K562 (cell line): ENCODE results near the gene HEMGN. TPM values are rescaled to one million over a fixed set of nuclear protein-coding genes. Genes with fewer than 3 reads are reported as not detected.

Experiments used
- ATAC-seq: fragments of 200-7000 bp; cut with Tn5 transposase; 3 replicates; pipeline ENCODE4 v1.9.1; 2020; ENCODE audit warnings: moderate library complexity
- BruUV-seq: library from RNA; stranded (reverse); fragments of 400-500 nt; replicated peaks from 2 replicates; lab custom pipeline; 2021; lab: Mats Ljungman, UMichigan
- CTCF ChIA-PET: fragments of 300-600 bp; formaldehyde crosslinking; extraction: SDS; loops from one replicate; lab custom pipeline; 2021; ENCODE audit warnings: low intra/inter-chr PET ratio; lab: Yijun Ruan, JAX
- POLR2A ChIA-PET: fragments of 300-600, 350-650 bp; sonication (Branson Sonifier 250); formaldehyde crosslinking; extraction: SDS; loops from one replicate; lab custom pipeline; 2021; ENCODE audit warnings: antibody characterized with exemption, inconsistent platforms; lab: Yijun Ruan, JAX
- DNase-seq, 4 experiments: peaks; one replicate each; pipeline versions ENCODE4 v3.0.0 to v3.0.0-alpha.2; 2011 to 2018; ENCODE audit warnings: low spot score in 3 of 4, mixed read lengths in 3 of 4; ENCODE audit errors: extremely low read depth in 1 of 4
- FAIRE-seq: peaks from 2 replicates; lab custom pipeline; 2011; peaks lifted over from hg19 to GRCh38; lab: Jason Lieb, UNC
- H2AFZ ChIP-seq: 2 replicates; pipeline ENCODE4 v1.6.0; 2011; ENCODE audit warnings: low read depth, low read length, control low read depth, inconsistent platforms
- H3K27ac ChIP-seq: fragments of 200-600 bp; 3 replicates; pipeline ENCODE4 v1.8.0; 2011; ENCODE audit warnings: low read depth, mild to moderate bottlenecking, control low read depth, inconsistent platforms, low read length, moderate library complexity, mixed read lengths; ENCODE audit errors: extremely low read depth
- H3K27me3 ChIP-seq, 2 experiments: fragments of 300-600 bp in 1 of 2; 2 replicates in 1 of 2; 3 replicates in 1 of 2; pipeline versions ENCODE4 v1.6.0 to v1.8.0; 2011; ENCODE audit warnings: inconsistent platforms in 2 of 2, low read length in 2 of 2, mild to moderate bottlenecking in 1 of 2, mixed read lengths in 1 of 2, moderate library complexity in 1 of 2; ENCODE audit not compliant: control insufficient read depth in 2 of 2, insufficient read depth in 2 of 2
- H3K36me3 ChIP-seq: fragments of 300-600 bp; 3 replicates; pipeline ENCODE4 v1.8.0; 2011; ENCODE audit warnings: mild to moderate bottlenecking, low read length, inconsistent platforms; ENCODE audit not compliant: control insufficient read depth, insufficient read depth
- H3K4me1 ChIP-seq, 2 experiments: fragments of 200-600 bp in 1 of 2; replicated peaks in 1 of 2; 2 replicates in 1 of 2; 3 replicates in 1 of 2; pipeline versions ENCODE4 v1.5.1 to v1.8.0; 2011; ENCODE audit warnings: inconsistent platforms in 2 of 2, low read length in 2 of 2, mild to moderate bottlenecking in 1 of 2, mixed read lengths in 1 of 2, moderate library complexity in 1 of 2; ENCODE audit not compliant: control insufficient read depth in 2 of 2, insufficient read depth in 2 of 2
- H3K4me2 ChIP-seq: 2 replicates; pipeline ENCODE4 v1.6.1; 2011; ENCODE audit warnings: low read length, control low read depth, inconsistent platforms, mixed read lengths; ENCODE audit not compliant: insufficient read depth
- H3K4me3 ChIP-seq: fragments of 200-600 bp; sonication (generic), shearing (Covaris generic); 2 replicates; pipeline ENCODE4 v1.5.1; 2016; ENCODE audit warnings: control low read depth, inconsistent platforms
- H3K79me2 ChIP-seq: fragments of 200-600 bp; 3 replicates; pipeline ENCODE4 v1.8.0; 2011; ENCODE audit warnings: low read length, inconsistent platforms; ENCODE audit not compliant: control insufficient read depth, insufficient read depth
- H3K9ac ChIP-seq, 2 experiments: 2 replicates each; pipeline versions ENCODE4 v1.6.0 to v1.6.1; 2011; ENCODE audit warnings: low read depth in 2 of 2, low read length in 2 of 2, control low read depth in 1 of 2, inconsistent platforms in 1 of 2, mild to moderate bottlenecking in 1 of 2, mixed read lengths in 1 of 2; ENCODE audit not compliant: insufficient read depth in 1 of 2
- H3K9me1 ChIP-seq: one replicate; pipeline ENCODE4 v1.6.0; 2011; ENCODE audit warnings: inconsistent platforms, mild to moderate bottlenecking, low read length, moderate library complexity; ENCODE audit not compliant: control insufficient read depth, insufficient read depth
- H3K9me3 ChIP-seq: replicated peaks from 2 replicates; pipeline ENCODE4 v1.5.1; 2011; ENCODE audit warnings: low read depth, low read length, inconsistent platforms; ENCODE audit not compliant: control insufficient read depth, insufficient read depth
- H4K20me1 ChIP-seq: replicated peaks from 2 replicates; pipeline ENCODE4 v1.6.1; 2011; ENCODE audit warnings: low read length, inconsistent platforms, mixed read lengths; ENCODE audit not compliant: control insufficient read depth, insufficient read depth
- FOXM1 ChIP-seq, 2 experiments: fragments of 450-650 bp in 1 of 2; sonication (generic) in 1 of 2; formaldehyde crosslinking in 1 of 2; IDR thresholded peaks; 2 replicates each; pipeline versions ENCODE4 v1.6.1 to v1.9.0; 2017 to 2022; ENCODE audit warnings: low read depth in 2 of 2, mild to moderate bottlenecking in 2 of 2, missing genetic modification reagents in 1 of 2, moderate library complexity in 1 of 2
- PHTF2 ChIP-seq: fragments of 250-450 bp; sonication (Bioruptor Pico); IDR thresholded peaks from 2 replicates; pipeline ENCODE4 v1.5.0; 2021; ENCODE audit warnings: mild to moderate bottlenecking
- PURB ChIP-seq: sonication (generic); formaldehyde crosslinking; IDR thresholded peaks from 2 replicates; pipeline ENCODE4 v1.9.0; 2021; ENCODE audit warnings: low read depth, mild to moderate bottlenecking, missing genetic modification reagents
- TEAD2 ChIP-seq: fragments of 450-650 bp; IDR thresholded peaks from 2 replicates; pipeline ENCODE4 v1.6.1; 2016; ENCODE audit warnings: missing genetic modification characterization, control low read depth, missing compliant biosample characterization
- ZNF253 ChIP-seq: fragments of 250-450 bp; sonication (Bioruptor Pico); conservative IDR thresholded peaks from 2 replicates; pipeline ENCODE4 v1.6.1; 2021; ENCODE audit warnings: mild to moderate bottlenecking
- WGBS: fragments of 100-300 bp; shearing (Covaris generic); methylation state at CpG from one replicate; pipeline ENCODE4 v1.1.6; 2016; ENCODE audit warnings: low coverage, mixed read lengths; ENCODE audit not compliant: insufficient coverage; ENCODE audit errors: missing lambda C conversion rate; 5-methylcytosine and 5-hydroxymethylcytosine counted together
- in situ Hi-C: fragments of 300-500 bp; cut with MboI; formaldehyde crosslinking; loops from 4 replicates; pipeline ENCODE4 v1.15.0; 2018; ENCODE audit warnings: inconsistent platforms, mixed read lengths
- intact Hi-C: fragments of 100-400 bp; cut with micrococcal nuclease; formaldehyde crosslinking; loops from 2 replicates; pipeline ENCODE4 v1.14.2; 2022
- polyA plus RNA-seq, 8 experiments: library from polyadenylated mRNA; depleted of rRNA in 4 of 8; stranded (reverse) in 5 of 8; unstranded in 3 of 8; fragments of >200 nt; fragmentation: Nextera tagmentation in 2 of 8; fragmentation: Illumina TruSeq in 1 of 8; extraction: Ambion mirVana in 2 of 8; extraction: Trizol in 1 of 8; gene quantifications; 2 replicates each; pipeline versions ENCODE4 v1.2.1 to v1.2.3, GENCODE V29; 2011 to 2014; ENCODE audit warnings: inconsistent platforms in 1 of 8, missing spikeins in 1 of 8
- total RNA-seq, 7 experiments: library from RNA; depleted of rRNA in 6 of 7; stranded (reverse); fragments of >200 nt in 6 of 7; fragmentation: Illumina TruSeq in 2 of 7; extraction: Trizol in 2 of 7; gene quantifications; 2 replicates each; pipeline versions ENCODE4 v1.2.1 to v1.2.3, GENCODE V29; 2011 to 2021; ENCODE audit warnings: low replicate concordance in 1 of 7
- TF ChIP-seq, protein P1 (sequence below): sonication (generic); formaldehyde crosslinking; IDR thresholded peaks from 2 replicates; pipeline ENCODE4 v1.8.0; 2023; ENCODE audit warnings: missing genetic modification reagents, mild to moderate bottlenecking, borderline replicate concordance
- TF ChIP-seq, protein P2 (sequence below): sonication (generic); formaldehyde crosslinking; IDR thresholded peaks from 2 replicates; pipeline ENCODE4 v1.9.0; 2022; ENCODE audit warnings: mild to moderate bottlenecking, missing genetic modification reagents

The HEMGN gene
- total and polyA plus RNA-seq, 9 of the 15 experiments (the other 6 are each of a cell fraction or from before 2014, with no cell fraction given), result 56.3 to 258 (median 137) TPM

DNA sequence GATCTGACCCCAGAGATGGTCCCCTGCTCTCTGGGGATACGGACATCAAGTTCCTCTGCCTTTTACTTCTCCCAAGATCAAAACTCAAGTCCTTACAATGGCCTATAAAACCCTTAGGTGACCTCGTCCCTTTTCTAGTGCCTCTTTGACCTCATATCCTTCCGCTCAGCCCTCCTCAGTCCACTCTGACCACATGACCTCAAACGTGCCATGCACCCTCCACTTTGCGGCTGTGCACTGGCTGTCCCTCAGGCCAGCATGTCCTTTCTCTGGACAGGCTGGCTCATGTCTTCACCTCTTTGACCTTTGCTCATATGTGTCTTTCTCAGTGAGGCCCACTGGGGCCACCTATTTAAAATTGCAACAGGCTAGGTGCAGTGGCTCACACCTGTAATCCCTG, 30.3 kb downstream of the HEMGN start:
- no peaks in the 10 kb centered on the region for H3K27me3 ChIP-seq
- no peak overlapping the region for H3K9ac ChIP-seq
- H3K27ac ChIP-seq, result no peak overlapping the region
- no peaks in the 10 kb centered on the region for H4K20me1 ChIP-seq
- no peak for FAIRE-seq
- ChIA-PET CTCF (no interaction called here), POLR2A (interaction anchor here (1.1 kb wide), 1 partner anchor 13 kb away, joined by 5 read pairs; no protein-coding TSS in a partner anchor)
- no peaks in the 10 kb centered on the region; a peak in 2 of 5 replicates for H3K4me1 ChIP-seq
- H3K36me3 ChIP-seq, result peaks cover 61% of the 10 kb centered on the region
- intact Hi-C loops (no loop called here), in situ Hi-C loops (loop anchor here (25.0 kb wide), 2 partner anchors 355 to 880 kb away; partner anchors contain the start of genes ANKS6 and TBC1D2)
- WGBS, result 66% methylated on average over 5 of the region's 5 CpGs
- DNase-seq, result no peak
- ATAC-seq, result no peak
- TF ChIP-seq PHTF2, result no peak
- H3K4me2 ChIP-seq, result no peak overlapping the region
- BruUV-seq, result no TSS peak
- H3K9me1 ChIP-seq, result no peaks in the 10 kb centered on the region
- no peak overlapping the region for H3K4me3 ChIP-seq
- H3K79me2 ChIP-seq, result no peaks in the 10 kb centered on the region
- no peak overlapping the region for H2AFZ ChIP-seq
- H3K9me3 ChIP-seq, result no peaks in the 10 kb centered on the region

DNA sequence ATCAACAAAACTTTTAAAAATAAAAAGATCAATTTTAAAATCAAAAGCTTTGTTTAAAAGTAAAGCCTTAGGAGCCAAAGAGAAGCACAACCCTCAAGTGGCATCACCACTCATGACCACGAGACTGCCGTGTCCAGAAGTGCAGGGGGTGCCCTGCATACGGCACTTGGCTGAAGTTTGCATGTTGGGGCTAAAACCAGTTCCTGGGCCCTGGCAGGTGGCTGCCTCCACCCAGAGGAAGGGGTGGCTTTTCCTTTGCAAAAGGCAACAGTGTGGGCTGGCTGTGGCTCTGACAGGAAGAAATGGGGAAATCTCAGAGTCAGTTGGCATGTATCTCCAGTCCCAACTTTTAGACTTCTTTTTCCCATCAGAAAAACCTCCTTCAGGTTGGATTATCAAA, 30.9 kb downstream of the HEMGN start:
- intact Hi-C loops (no loop called here), in situ Hi-C loops (loop anchor here (25.0 kb wide), 2 partner anchors 355 to 880 kb away; partner anchors contain the start of genes ANKS6 and TBC1D2)
- FAIRE-seq (no peak), DNase-seq (no peak), ATAC-seq (no peak)
- Histone ChIP-seq H3K9me3 (no peaks in the 10 kb centered on the region), H3K9me1 (no peaks in the 10 kb centered on the region), H3K4me2 (no peak overlapping the region), H3K4me3 (no peak overlapping the region), H3K27me3 (no peaks in the 10 kb centered on the region), H3K9ac (no peak overlapping the region), H4K20me1 (no peaks in the 10 kb centered on the region), H3K36me3 (peaks cover 55% of the 10 kb centered on the region), H3K27ac (no peak overlapping the region), H2AFZ (no peak overlapping the region), H3K4me1 (no peaks in the 10 kb centered on the region; a peak in 2 of 5 replicates), H3K79me2 (no peaks in the 10 kb centered on the region)
- BruUV-seq, result no TSS peak
- ChIA-PET CTCF (no interaction called here), POLR2A (interaction anchor here (0.7 to 1.7 kb wide), 3 partner anchors 13 to 1059 kb away, joined by 3 to 5 read pairs (median 4); no protein-coding TSS in a partner anchor)
- 98% methylated on average over 3 of the region's 3 CpGs for WGBS
- TF ChIP-seq PURB (CRISPR knock-in tag) (no peak), TEAD2 (tag) (no peak), FOXM1 (IDR thresholded peaks at IDR 0.05; ENCODE audit: low read depth) (no peak), FOXM1 (CRISPR knock-in tag; IDR thresholded peaks at IDR 0.05; ENCODE audit: low read depth) (no peak), ZNF253 (no peak)
- TF ChIP-seq, protein P1, sequence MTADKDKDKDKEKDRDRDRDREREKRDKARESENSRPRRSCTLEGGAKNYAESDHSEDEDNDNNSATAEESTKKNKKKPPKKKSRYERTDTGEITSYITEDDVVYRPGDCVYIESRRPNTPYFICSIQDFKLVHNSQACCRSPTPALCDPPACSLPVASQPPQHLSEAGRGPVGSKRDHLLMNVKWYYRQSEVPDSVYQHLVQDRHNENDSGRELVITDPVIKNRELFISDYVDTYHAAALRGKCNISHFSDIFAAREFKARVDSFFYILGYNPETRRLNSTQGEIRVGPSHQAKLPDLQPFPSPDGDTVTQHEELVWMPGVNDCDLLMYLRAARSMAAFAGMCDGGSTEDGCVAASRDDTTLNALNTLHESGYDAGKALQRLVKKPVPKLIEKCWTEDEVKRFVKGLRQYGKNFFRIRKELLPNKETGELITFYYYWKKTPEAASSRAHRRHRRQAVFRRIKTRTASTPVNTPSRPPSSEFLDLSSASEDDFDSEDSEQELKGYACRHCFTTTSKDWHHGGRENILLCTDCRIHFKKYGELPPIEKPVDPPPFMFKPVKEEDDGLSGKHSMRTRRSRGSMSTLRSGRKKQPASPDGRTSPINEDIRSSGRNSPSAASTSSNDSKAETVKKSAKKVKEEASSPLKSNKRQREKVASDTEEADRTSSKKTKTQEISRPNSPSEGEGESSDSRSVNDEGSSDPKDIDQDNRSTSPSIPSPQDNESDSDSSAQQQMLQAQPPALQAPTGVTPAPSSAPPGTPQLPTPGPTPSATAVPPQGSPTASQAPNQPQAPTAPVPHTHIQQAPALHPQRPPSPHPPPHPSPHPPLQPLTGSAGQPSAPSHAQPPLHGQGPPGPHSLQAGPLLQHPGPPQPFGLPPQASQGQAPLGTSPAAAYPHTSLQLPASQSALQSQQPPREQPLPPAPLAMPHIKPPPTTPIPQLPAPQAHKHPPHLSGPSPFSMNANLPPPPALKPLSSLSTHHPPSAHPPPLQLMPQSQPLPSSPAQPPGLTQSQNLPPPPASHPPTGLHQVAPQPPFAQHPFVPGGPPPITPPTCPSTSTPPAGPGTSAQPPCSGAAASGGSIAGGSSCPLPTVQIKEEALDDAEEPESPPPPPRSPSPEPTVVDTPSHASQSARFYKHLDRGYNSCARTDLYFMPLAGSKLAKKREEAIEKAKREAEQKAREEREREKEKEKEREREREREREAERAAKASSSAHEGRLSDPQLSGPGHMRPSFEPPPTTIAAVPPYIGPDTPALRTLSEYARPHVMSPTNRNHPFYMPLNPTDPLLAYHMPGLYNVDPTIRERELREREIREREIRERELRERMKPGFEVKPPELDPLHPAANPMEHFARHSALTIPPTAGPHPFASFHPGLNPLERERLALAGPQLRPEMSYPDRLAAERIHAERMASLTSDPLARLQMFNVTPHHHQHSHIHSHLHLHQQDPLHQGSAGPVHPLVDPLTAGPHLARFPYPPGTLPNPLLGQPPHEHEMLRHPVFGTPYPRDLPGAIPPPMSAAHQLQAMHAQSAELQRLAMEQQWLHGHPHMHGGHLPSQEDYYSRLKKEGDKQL (CRISPR knock-in tag), result no peak
- TF ChIP-seq, protein P2, sequence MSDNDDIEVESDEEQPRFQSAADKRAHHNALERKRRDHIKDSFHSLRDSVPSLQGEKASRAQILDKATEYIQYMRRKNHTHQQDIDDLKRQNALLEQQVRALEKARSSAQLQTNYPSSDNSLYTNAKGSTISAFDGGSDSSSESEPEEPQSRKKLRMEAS, result no peak
